Thymus (tissue), 11 donors: ENCODE measurements around the gene PRIM2. TPM values are rescaled to one million over a fixed set of nuclear protein-coding genes. Genes with fewer than 3 reads are reported as not detected.
"Not testable (repeated sequence)": the region's sequence is repeated elsewhere in the genome, so short reads cannot be mapped to it uniquely, and the experiment has no call there.

Experiments used
- DNase-seq, 9 donors: peaks; one replicate each; pipeline ENCODE4 v3.0.0-alpha.2; 2013; ENCODE audit warnings: low spot score in 9 of 9, low read depth in 6 of 9, missing footprints in 1 of 9
- H3K27ac ChIP-seq, 2 donors: one replicate each; pipeline ENCODE4 v1.5.1; 2013; ENCODE audit warnings: control low read depth in 1 of 2, low read depth in 1 of 2, low read length in 1 of 2, mild to moderate bottlenecking in 1 of 2, moderate library complexity in 1 of 2
- H3K27me3 ChIP-seq, 2 donors: one replicate each; pipeline ENCODE4 v1.5.1; 2013; ENCODE audit warnings: low read length in 1 of 2; ENCODE audit not compliant: control insufficient read depth in 2 of 2, insufficient read depth in 1 of 2
- H3K36me3 ChIP-seq, 2 donors: one replicate each; pipeline ENCODE4 v1.5.1; 2013; ENCODE audit warnings: low read length in 1 of 2, mild to moderate bottlenecking in 1 of 2, moderate library complexity in 1 of 2; ENCODE audit not compliant: control insufficient read depth in 2 of 2, insufficient read depth in 2 of 2
- H3K4me1 ChIP-seq, 2 donors: one replicate each; pipeline ENCODE4 v1.5.1; 2013; ENCODE audit warnings: low read length in 2 of 2; ENCODE audit not compliant: control insufficient read depth in 2 of 2, insufficient read depth in 2 of 2
- H3K4me3 ChIP-seq, 2 donors: one replicate each; pipeline ENCODE4 v1.5.1; 2013; ENCODE audit warnings: low read length in 2 of 2, control low read depth in 1 of 2, mild to moderate bottlenecking in 1 of 2
- H3K9me3 ChIP-seq, 2 donors: one replicate each; pipeline ENCODE4 v1.5.1; 2013; ENCODE audit warnings: low read length in 1 of 2, mild to moderate bottlenecking in 1 of 2; ENCODE audit not compliant: control insufficient read depth in 2 of 2, insufficient read depth in 1 of 2
- WGBS: extraction: QIAGEN DNeasy Blood & Tissue Kit; methylation state at CpG from one replicate; pipeline ENCODE4 v1.1.7; 2013; 5-methylcytosine and 5-hydroxymethylcytosine counted together
- polyA plus RNA-seq: library from polyadenylated mRNA; stranded (reverse); fragments of 200-250 nt; gene quantifications from one replicate; pipeline ENCODE4 v1.2.3, GENCODE V29; 2013
- total RNA-seq: library from RNA; stranded (reverse); fragments of 120-200 nt; gene quantifications from one replicate; pipeline ENCODE4 v1.2.4, GENCODE V29; 2013
- donor health status: healthy.

Gene PRIM2
- total and polyA plus RNA-seq, 2 donors = 9.7 to 34.2 TPM

- Histone ChIP-seq H3K4me3 (no peak overlapping the region), H3K4me1 (no peaks in the 10 kb centered on the region), H3K9me3 (no peaks in the 10 kb centered on the region), H3K36me3 (no peaks in the 10 kb centered on the region), H3K27me3 (no peaks in the 10 kb centered on the region), H3K27ac (no peak overlapping the region)
- DNase-seq = no peak
- 97% methylated on average over 3 of the region's 3 CpGs for WGBS
Measured at GRCh38 chr6:57469072-57469471, 151.6 kb downstream of the PRIM2 start.

- not testable (repeated sequence) for H3K27me3 ChIP-seq, H3K4me3 ChIP-seq, H3K9me3 ChIP-seq, H3K27ac ChIP-seq, H3K36me3 ChIP-seq, DNase-seq, H3K4me1 ChIP-seq
- 95% methylated on average over 3 of the region's 4 CpGs for whole genome bisulfite sequencing
Measured at GRCh38 chr6:57470148-57470547, 152.7 kb downstream of the PRIM2 start.

- not testable (repeated sequence) for DNase-seq, H3K27ac ChIP-seq, H3K36me3 ChIP-seq, H3K4me3 ChIP-seq, H3K9me3 ChIP-seq, H3K4me1 ChIP-seq, H3K27me3 ChIP-seq
- 81% methylated on average over 1 of the region's 1 CpG for WGBS
Measured at GRCh38 chr6:57471314-57471864, 154.0 kb downstream of the PRIM2 start.

GRCh38 chr6:57472861-57473362 is 155.5 kb downstream of the PRIM2 start:
- not testable (repeated sequence) for H3K27ac ChIP-seq, H3K4me3 ChIP-seq, H3K4me1 ChIP-seq, DNase-seq, H3K27me3 ChIP-seq, H3K9me3 ChIP-seq, H3K36me3 ChIP-seq
- 97% methylated on average over 3 of the region's 3 CpGs for WGBS

GRCh38 chr6:57474862-57475475 is 157.5 kb downstream of the PRIM2 start:
- not testable (repeated sequence) for H3K9me3 ChIP-seq, H3K4me1 ChIP-seq, H3K4me3 ChIP-seq, H3K27me3 ChIP-seq, H3K36me3 ChIP-seq, DNase-seq, H3K27ac ChIP-seq
- 99% methylated on average over 6 of the region's 6 CpGs for WGBS

- 98% methylated on average over 2 of the region's 2 CpGs for WGBS
- not testable (repeated sequence) for H3K27me3 ChIP-seq, H3K4me1 ChIP-seq, H3K4me3 ChIP-seq, H3K27ac ChIP-seq, H3K36me3 ChIP-seq, DNase-seq, H3K9me3 ChIP-seq
Measured at GRCh38 chr6:57475656-57476055, 158.2 kb downstream of the PRIM2 start.

GRCh38 chr6:57480194-57480593 is 162.8 kb downstream of the PRIM2 start:
- DNase-seq, H3K27me3 ChIP-seq, H3K27ac ChIP-seq, H3K4me1 ChIP-seq, H3K36me3 ChIP-seq, H3K9me3 ChIP-seq, H3K4me3 ChIP-seq: not testable (repeated sequence)

GRCh38 chr6:57481121-57481520 is 163.7 kb downstream of the PRIM2 start:
- not testable (repeated sequence) for H3K27me3 ChIP-seq
- WGBS = 97% methylated on average over 1 of the region's 1 CpG

GRCh38 chr6:57482471-57482870 is 165.0 kb downstream of the PRIM2 start:
- WGBS = 64% methylated on average over 4 of the region's 4 CpGs
- not testable (repeated sequence) for H3K4me3 ChIP-seq

More at GRCh38 chr6:57481121-57481520, 163.7 kb downstream of the PRIM2 start:
- not testable (repeated sequence) for H3K9me3 ChIP-seq, H3K36me3 ChIP-seq, DNase-seq, H3K4me3 ChIP-seq, H3K27ac ChIP-seq, H3K4me1 ChIP-seq

More at GRCh38 chr6:57482471-57482870, 165.0 kb downstream of the PRIM2 start:
- H3K27me3 ChIP-seq, H3K9me3 ChIP-seq, H3K36me3 ChIP-seq, H3K4me1 ChIP-seq, H3K27ac ChIP-seq, DNase-seq: not testable (repeated sequence)
